Measurements from ENCODE around the gene TRPM8.
"Not testable (repeated sequence)": the region's sequence is repeated elsewhere in the genome, so short reads cannot be mapped to it uniquely, and the experiment has no call there.

TRPM8 gene

DNA sequence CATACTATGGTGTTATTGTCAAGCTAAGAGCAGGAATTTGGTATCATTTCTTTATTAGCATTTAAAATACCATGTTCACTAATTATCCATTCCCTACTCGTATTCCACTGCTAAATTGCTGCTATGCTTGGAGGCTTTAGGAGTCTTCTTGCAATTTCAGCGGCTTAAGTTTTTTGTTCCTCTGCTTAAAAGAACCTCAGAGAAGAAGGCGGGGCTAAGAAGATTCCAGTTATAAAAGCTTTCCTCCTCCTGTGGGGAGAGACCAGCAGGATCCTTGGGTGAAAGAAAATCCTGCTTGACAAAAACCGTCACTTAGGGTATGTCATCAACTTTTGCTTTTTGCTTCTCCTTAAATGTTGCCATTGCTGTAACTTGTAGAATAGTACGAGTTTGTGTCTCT is at the start of gene TRPM8:
Gene TRPM8, plus strand, starts transcription at position 258 of the 400 bp plus-strand sequence. CDS start 9,165 bp downstream, outside the sequence.
- DNase-seq (ENCODE audit: low read depth in 2 of 2) = no peak

DNA sequence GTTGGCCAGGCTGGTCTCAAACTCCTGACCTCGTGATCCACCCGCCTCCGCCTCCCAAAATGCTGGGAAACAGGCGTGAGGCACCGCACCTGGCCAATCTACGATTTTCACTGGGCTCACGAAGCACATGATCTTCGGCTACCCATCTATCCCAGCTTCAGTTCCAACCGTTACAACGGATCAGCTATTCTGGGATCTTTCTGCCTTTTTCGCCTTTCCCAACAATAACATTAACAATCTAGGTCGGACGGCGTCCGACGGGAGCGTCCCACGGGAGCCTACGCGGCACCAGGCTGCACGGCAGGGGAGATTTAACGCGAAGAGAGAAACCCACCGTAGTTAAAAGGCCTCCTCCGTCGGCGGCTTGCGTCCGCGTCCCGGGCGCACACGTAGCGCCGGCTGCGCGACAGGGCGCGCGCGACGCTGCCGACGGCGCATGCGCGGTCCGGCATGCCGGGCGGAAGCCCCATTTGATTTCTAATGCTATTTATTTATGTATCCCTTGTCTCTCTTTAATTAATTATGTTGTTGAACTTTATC is 49.1 kb upstream of the TRPM8 start, which contains the start of gene MSL3B:
Gene MSL3B, minus strand, starts transcription at position 394 of the 540 bp plus-strand sequence.
- DNase-seq (ENCODE audit: low read depth in 2 of 2) = peak in 1 of 2 donors; percentile 25

- no peak for DNase-seq (ENCODE audit: low read depth in 2 of 2)
These were observed 45.7 kb upstream of the TRPM8 start for GRCh38 chr2:233871432-233871831.

GRCh38 chr2:233872125-233872524 is 45.0 kb upstream of the TRPM8 start:
- DNase-seq (ENCODE audit: low read depth in 2 of 2) = not testable (repeated sequence)

GRCh38 chr2:233882353-233882752 is 34.8 kb upstream of the TRPM8 start:
- DNase-seq (ENCODE audit: low read depth in 2 of 2) = no peak

- DNase-seq (ENCODE audit: low read depth in 2 of 2) = no peak
These were observed 24.4 kb upstream of the TRPM8 start for GRCh38 chr2:233892793-233893192.

GRCh38 chr2:233896253-233896652 is 20.9 kb upstream of the TRPM8 start:
- not testable (repeated sequence) for DNase-seq (ENCODE audit: low read depth in 2 of 2)

DNA sequence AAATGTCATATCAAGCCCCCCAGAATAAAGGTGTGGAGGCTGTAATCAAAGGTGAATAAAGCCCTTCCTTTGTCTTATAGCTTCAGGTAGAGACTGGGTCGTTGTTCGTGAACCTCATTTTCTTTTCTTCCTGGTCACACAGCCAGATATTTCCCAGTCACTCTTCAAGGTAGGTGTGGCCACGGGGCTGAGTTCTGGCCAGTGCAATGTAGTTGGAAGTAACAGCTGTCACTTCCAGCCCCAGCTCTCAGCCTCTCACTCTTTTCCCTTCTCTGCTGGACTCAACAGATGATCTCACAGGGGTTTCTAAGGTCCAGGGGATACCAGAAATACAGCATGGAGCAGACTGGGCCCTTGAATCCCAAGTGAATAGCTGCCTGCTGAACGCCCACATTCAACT is 15.8 kb upstream of the TRPM8 start:
- no peak for DNase-seq (ENCODE audit: low read depth in 2 of 2)

- DNase-seq (ENCODE audit: low read depth in 2 of 2) = no peak
These were observed 15.3 kb upstream of the TRPM8 start for GRCh38 chr2:233901884-233902283.

GRCh38 chr2:233905945-233906344 is 11.2 kb upstream of the TRPM8 start:
- DNase-seq (ENCODE audit: low read depth in 2 of 2) = no peak

DNA sequence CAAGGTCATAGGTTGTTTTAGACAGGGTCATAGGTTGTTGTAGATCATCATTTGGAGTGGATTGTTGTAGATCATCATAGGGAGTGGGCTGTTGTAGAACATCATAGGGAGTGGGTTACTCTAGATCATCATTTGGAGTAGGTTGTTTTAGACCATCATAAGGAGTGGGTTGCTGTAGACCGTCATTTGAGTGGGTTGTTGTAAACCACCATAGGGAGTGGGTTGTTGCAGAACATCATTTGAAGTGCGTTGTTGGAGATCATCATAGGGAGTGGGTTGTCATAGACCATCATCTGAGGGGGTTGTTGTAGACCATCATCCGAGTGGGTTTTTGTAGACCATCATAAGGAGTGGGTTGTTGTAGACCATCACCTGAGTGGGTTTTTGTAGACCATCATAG is 9.5 kb upstream of the TRPM8 start:
- no peak for DNase-seq (ENCODE audit: low read depth in 2 of 2)

DNA sequence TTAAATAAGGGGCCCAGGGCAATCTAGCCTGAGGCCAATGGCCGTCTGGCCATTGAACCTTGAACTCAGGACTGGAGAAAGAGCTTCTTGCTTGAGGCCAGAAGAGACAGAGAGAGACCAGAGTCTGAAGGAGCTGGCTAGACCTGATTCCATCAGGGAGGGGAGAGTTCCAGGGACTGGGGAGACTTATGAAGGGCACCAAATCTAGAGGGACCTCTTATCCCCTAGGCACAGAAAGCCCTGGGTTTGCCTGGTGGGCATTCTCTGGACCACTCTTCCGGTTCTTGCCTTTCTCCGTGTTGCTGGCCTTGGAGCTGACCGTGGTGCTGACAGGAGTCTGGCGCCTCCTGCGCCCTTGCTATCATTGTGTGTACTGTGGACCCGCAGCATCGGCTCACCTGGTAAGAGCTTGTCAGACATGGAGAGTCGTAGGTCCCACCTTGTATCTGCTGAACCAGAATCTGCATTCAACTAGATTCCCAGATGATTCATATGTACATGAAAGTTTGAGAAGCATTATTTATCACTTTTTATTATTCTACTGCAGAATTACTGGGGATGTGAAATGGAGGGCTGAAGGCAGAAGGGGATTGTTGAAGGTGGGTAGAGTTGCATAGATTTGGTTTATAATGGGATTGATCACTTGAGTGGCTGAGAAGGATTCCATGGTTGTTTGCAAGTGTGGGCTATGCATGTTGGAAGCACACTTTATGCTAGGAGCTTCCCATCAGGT is 4.3 kb upstream of the TRPM8 start:
- no peak for DNase-seq (ENCODE audit: low read depth in 2 of 2)

DNA sequence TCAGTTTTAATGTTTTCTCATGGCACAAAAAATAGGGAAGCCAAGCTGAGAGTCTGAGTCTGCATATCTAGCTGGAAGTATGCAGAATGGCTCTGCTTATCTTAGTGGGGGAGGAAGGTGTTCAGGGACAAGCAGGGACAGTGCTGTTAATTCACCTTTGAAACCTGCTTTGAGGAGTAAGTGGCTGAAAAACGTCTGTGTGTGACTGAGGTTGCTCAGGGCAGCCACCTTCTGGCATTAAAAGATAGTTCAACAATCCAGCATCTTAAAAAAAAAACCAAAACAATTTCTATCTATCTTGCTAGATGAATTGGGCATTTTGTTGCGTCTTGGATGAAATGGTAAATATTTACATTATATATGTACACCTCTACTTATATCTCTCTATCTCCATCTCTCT is 2.0 kb upstream of the TRPM8 start:
- DNase-seq (ENCODE audit: low read depth in 2 of 2) = no peak

DNA sequence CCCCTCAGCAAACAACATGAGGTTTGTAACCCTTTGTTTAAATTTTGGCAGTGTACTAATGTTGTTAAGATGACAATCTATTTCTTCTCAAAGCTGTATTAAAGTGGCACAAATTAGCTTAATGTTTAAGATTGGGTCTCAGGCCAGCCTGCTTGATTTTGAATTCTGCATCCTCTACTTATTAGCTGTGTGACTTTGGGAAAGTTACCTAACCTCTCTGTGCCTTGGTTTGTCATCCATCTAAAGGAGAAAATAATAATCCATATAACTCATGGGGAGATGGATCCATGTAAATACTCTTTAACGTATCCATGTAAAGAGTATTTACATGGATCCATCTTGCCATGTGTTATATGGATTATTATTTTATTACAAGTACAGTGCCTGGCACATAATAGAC is 2.1 kb downstream of the TRPM8 start:
- no peak for DNase-seq (ENCODE audit: low read depth in 2 of 2)

- no peak for DNase-seq (ENCODE audit: low read depth in 2 of 2)
These were observed 2.8 kb downstream of the TRPM8 start for GRCh38 chr2:233919938-233920337.

DNA sequence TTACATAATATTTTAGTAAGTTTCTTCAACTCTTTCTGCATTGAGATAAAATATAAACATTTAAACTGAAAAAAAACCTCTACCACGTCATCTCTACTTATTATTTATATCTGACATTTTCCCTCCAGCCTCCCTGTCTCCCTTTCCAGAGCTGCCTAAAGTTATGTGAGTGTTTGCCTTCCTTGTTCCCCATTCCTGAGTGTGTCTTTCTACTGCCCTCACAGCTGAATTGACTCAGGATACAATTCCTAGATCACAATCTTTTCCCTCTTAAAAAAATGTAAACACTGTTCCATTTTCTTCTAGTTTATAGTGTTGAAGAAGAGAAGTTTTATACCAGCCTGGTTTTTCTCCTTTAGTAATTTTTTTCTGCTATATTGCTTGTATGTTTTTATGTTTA is 5.3 kb downstream of the TRPM8 start:
- DNase-seq (ENCODE audit: low read depth in 2 of 2) = no peak

DNA sequence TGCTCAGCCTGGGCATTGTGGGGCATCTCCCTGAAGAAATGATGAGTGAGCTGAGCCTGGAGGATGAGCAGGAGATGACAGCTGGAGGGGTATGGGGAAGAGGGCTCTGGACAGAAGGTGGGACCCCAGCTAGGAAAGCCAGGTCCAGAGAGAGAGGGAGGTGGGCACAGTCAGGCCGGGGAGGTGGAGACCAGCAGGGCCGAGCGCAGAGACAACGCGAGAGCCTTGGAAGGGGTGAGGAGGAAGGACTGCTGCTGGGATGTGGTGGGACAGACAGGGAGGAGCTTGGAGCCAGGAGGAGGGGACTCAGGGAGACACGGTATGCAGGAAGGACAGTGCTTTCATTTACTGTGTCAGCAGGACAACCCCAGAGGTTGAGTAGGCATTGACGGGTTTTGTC is 8.2 kb downstream of the TRPM8 start:
- no peak for DNase-seq (ENCODE audit: low read depth in 2 of 2)

DNA sequence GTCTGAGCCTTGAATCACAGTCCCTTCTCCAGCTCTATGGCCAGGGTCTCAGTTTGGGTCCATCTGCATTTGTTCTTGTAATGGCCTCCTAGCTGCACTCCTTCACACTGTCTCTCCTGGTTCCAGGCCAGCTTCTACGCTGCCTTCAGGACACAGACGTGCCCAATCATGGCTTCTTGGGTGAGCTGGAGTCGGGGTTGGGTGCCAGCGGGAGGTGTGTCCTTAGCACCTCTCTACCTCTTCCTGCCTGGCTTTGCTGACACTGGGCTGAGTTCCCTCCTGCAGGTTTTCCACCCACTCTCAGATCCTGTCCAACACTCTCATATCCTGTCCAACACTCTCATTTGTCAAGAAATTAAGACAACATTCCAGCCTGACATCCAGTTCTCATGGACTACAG is 9.6 kb downstream of the TRPM8 start:
- DNase-seq (ENCODE audit: low read depth in 2 of 2) = no peak

- DNase-seq (ENCODE audit: low read depth in 2 of 2) = no peak
These were observed 11.6 kb downstream of the TRPM8 start for GRCh38 chr2:233928594-233929351.

GRCh38 chr2:233929352-233930022 is 12.3 kb downstream of the TRPM8 start:
- no peak for DNase-seq (ENCODE audit: low read depth in 2 of 2)

DNA sequence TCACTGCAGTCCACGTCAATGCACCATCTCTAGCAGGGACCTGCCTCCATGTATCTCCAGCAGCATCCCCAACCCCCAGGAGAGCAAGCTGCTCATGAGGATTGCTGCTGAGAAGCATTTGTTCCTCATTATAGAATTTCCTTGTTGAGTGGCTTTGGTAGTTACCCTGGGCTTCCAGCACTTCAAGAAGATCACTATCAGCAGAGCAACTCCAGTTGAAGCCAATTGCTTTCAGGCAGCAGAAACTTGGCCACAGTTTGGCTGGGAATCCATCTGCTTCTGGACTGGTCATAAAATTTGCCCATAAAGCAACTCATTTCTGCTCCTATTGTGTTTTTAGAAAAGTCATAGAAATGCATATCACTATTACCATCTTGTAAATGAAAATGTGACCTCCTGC is 17.4 kb downstream of the TRPM8 start:
- DNase-seq (ENCODE audit: low read depth in 2 of 2) = no peak

DNA sequence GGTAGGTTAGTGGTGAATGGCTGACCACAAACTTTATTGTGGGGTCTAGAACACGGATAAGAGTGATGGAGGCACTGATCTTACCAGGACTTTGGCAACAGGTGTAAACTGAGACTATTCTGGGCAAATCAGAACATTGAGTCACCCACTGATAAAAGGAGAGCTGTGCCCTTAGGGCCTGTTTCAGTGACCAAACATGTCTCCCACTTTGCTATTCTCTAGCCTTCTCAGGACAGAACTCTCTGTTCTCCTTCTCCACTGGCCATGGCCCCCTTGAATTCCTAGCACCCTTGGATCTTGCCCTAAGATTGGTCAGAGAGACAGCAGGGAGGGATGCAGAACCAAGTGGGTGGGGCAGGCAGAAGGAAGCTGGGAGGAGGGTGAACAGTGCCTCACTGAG is 18.3 kb downstream of the TRPM8 start:
- no peak for DNase-seq (ENCODE audit: low read depth in 2 of 2)
